HCT116 (cell line): ENCODE data around the gene EHF. TPM values are rescaled to one million over a fixed set of nuclear protein-coding genes. Genes with fewer than 3 reads are reported as not detected.

ENCODE experiments used
- ATAC-seq: fragments of 200-7000 bp; cut with Tn5 transposase; 2 replicates; pipeline ENCODE4 v1.9.1; 2020; ENCODE audit warnings: mild to moderate bottlenecking, moderate library complexity
- BruUV-seq: library from RNA; stranded (reverse); fragments of 400-500 nt; replicated peaks from 2 replicates; lab custom pipeline; 2021; lab: Mats Ljungman, UMichigan
- CTCF ChIA-PET: fragments of 300-600 bp; sonication (Branson Sonifier 250); formaldehyde crosslinking; loops from one replicate; lab custom pipeline; 2021; ENCODE audit warnings: antibody characterized with exemption; lab: Charles Lee
- POLR2A ChIA-PET: fragments of 300-600, 350-600 bp; sonication (Branson Sonifier 250); formaldehyde crosslinking; loops from one replicate; lab custom pipeline; 2021; ENCODE audit warnings: antibody characterized with exemption; lab: Charles Lee
- RAD21 ChIA-PET, 2 experiments: fragments of 300-600 bp; sonication (Branson Sonifier 250); formaldehyde crosslinking; loops; one replicate each; lab custom pipeline; 2023; ENCODE audit warnings: low total read pairs in 2 of 2; ENCODE audit not compliant: uncharacterized antibody in 2 of 2, unreplicated experiment in 2 of 2, low non-redundant PET in 1 of 2; lab: Charles Lee
- DNase-seq: peaks from one replicate; pipeline ENCODE4 v3.0.0-alpha.2; 2010; ENCODE audit warnings: low read depth, low spot score
- H2AFZ ChIP-seq: fragments of 200-600 bp; shearing (Covaris generic), sonication (generic); 2 replicates; pipeline ENCODE4 v1.6.1; 2017; ENCODE audit warnings: low read depth, mixed run types, mixed read lengths, antibody characterized with exemption, low read length; ENCODE audit not compliant: poor library complexity, severe bottlenecking
- H3K27ac ChIP-seq: 2 replicates; pipeline ENCODE4 v1.5.1; 2012; ENCODE audit warnings: low read depth, low read length
- H3K27me3 ChIP-seq: fragments of 200-600 bp; sonication (generic); 2 replicates; pipeline ENCODE4 v1.6.1; 2016; ENCODE audit warnings: mixed run types, low read length, mixed read lengths; ENCODE audit not compliant: insufficient read depth
- H3K36me3 ChIP-seq, 2 experiments: fragments of 200-500 bp in 1 of 2; fragments of 200-600 bp in 1 of 2; sonication (Bioruptor generic) in 1 of 2; sonication (generic) in 1 of 2; 2 replicates each; pipeline versions ENCODE4 v1.5.1 to v1.6.1; 2014 to 2016; ENCODE audit warnings: low read length in 2 of 2, inconsistent platforms in 1 of 2, mixed read lengths in 1 of 2, mixed run types in 1 of 2; ENCODE audit not compliant: insufficient read depth in 2 of 2, control insufficient read depth in 1 of 2
- H3K4me1 ChIP-seq, 2 experiments: fragments of 200-600 bp in 1 of 2; sonication (generic) in 1 of 2; 2 replicates each; pipeline versions ENCODE4 v1.5.1 to v1.6.1; 2012 to 2017; ENCODE audit warnings: low read length in 2 of 2, inconsistent platforms in 1 of 2, mild to moderate bottlenecking in 1 of 2, mixed read lengths in 1 of 2, mixed run types in 1 of 2, moderate library complexity in 1 of 2; ENCODE audit not compliant: insufficient read depth in 2 of 2, control insufficient read depth in 1 of 2
- H3K4me2 ChIP-seq: fragments of 200-600 bp; sonication (generic); 2 replicates; pipeline ENCODE4 v1.6.1; 2017; ENCODE audit warnings: mixed run types, low read length, mixed read lengths
- H3K4me3 ChIP-seq, 2 experiments: fragments of 200-600 bp in 1 of 2; sonication (generic) in 1 of 2; replicated peaks in 1 of 2; 2 replicates each; pipeline ENCODE4 v1.5.1; 2011 to 2016; ENCODE audit warnings: low read length in 2 of 2, control low read depth in 1 of 2, low read depth in 1 of 2, mild to moderate bottlenecking in 1 of 2, mixed read lengths in 1 of 2, mixed run types in 1 of 2
- H3K79me2 ChIP-seq: fragments of 200-600 bp; sonication (generic); 2 replicates; pipeline ENCODE4 v1.6.1; 2017; ENCODE audit warnings: mild to moderate bottlenecking, mixed run types, low read length, moderate library complexity, mixed read lengths; ENCODE audit not compliant: insufficient read depth
- H3K9ac ChIP-seq: fragments of 200-600 bp; sonication (generic); 2 replicates; pipeline ENCODE4 v1.6.1; 2016; ENCODE audit warnings: low read length, mixed read lengths
- H3K9me2 ChIP-seq: fragments of 200-600 bp; sonication (generic), shearing (Covaris generic); 2 replicates; pipeline ENCODE4 v1.6.1; 2017; ENCODE audit warnings: mixed run types, mild to moderate bottlenecking, moderate library complexity; ENCODE audit not compliant: insufficient read depth
- H3K9me3 ChIP-seq, 2 experiments: fragments of 200-500 bp in 1 of 2; fragments of 200-600 bp in 1 of 2; sonication (Bioruptor generic) in 1 of 2; sonication (generic) in 1 of 2; 2 replicates each; pipeline ENCODE4 v1.6.1; 2014 to 2017; ENCODE audit warnings: low read length in 2 of 2, mixed read lengths in 2 of 2, inconsistent platforms in 1 of 2, low read depth in 1 of 2, mild to moderate bottlenecking in 1 of 2, mixed run types in 1 of 2, moderate library complexity in 1 of 2; ENCODE audit not compliant: control insufficient read depth in 1 of 2, insufficient read depth in 1 of 2
- H4K20me1 ChIP-seq: fragments of 200-600 bp; sonication (generic), shearing (Covaris generic); 2 replicates; pipeline ENCODE4 v1.6.1; 2017; ENCODE audit warnings: mixed run types, mild to moderate bottlenecking, moderate library complexity; ENCODE audit not compliant: insufficient read depth
- CBX3 ChIP-seq: IDR thresholded peaks from 2 replicates; pipeline ENCODE4 v1.6.1; 2012; ENCODE audit warnings: low read depth
- CEBPB ChIP-seq: IDR thresholded peaks from 2 replicates; pipeline ENCODE4 v1.6.1; 2012; ENCODE audit warnings: low read depth
- EGR1 ChIP-seq: IDR thresholded peaks from 2 replicates; pipeline ENCODE4 v1.6.1; 2012; ENCODE audit warnings: low read depth
- ELF1 ChIP-seq: IDR thresholded peaks from 2 replicates; pipeline ENCODE4 v1.6.1; 2012; ENCODE audit warnings: low read depth, borderline replicate concordance
- EZH2 ChIP-seq: fragments of 200-600 bp; sonication (generic); IDR thresholded peaks from 2 replicates; pipeline ENCODE4 v1.6.1; 2017; ENCODE audit warnings: antibody characterized with exemption, mixed run types
- EZH2phosphoT487 ChIP-seq: fragments of 200-600 bp; IDR thresholded peaks from 2 replicates; pipeline ENCODE4 v1.6.1; 2018; ENCODE audit warnings: antibody characterized with exemption, borderline replicate concordance
- FOSL1 ChIP-seq: IDR thresholded peaks from 2 replicates; pipeline ENCODE4 v1.6.1; 2012; ENCODE audit warnings: low read depth
- JUND ChIP-seq: IDR thresholded peaks from 2 replicates; pipeline ENCODE4 v1.6.1; 2012
- POLR2A ChIP-seq: IDR thresholded peaks from 2 replicates; pipeline ENCODE4 v1.7.0; 2011; ENCODE audit warnings: borderline replicate concordance; ENCODE audit not compliant: insufficient read depth, insufficient read length; ENCODE audit errors: extremely low read depth
- RAD21 ChIP-seq: IDR thresholded peaks from 2 replicates; pipeline ENCODE4 v1.6.1; 2012; ENCODE audit warnings: low read depth, mild to moderate bottlenecking
- SIN3A ChIP-seq: IDR thresholded peaks from 2 replicates; pipeline ENCODE4 v1.6.1; 2012; ENCODE audit warnings: low read depth
- SP1 ChIP-seq: IDR thresholded peaks from 2 replicates; pipeline ENCODE4 v1.6.1; 2012; ENCODE audit warnings: low read depth
- SRF ChIP-seq: IDR thresholded peaks from 2 replicates; pipeline ENCODE4 v1.6.1; 2012; ENCODE audit warnings: low read depth
- TCF7L2 ChIP-seq: IDR thresholded peaks from 2 replicates; pipeline ENCODE4 v1.7.0; 2011; ENCODE audit warnings: borderline replicate concordance, inconsistent platforms; ENCODE audit not compliant: insufficient read depth, insufficient read length; ENCODE audit errors: extremely low read depth
- YY1 ChIP-seq: IDR thresholded peaks from 2 replicates; pipeline ENCODE4 v1.6.1; 2011; ENCODE audit warnings: low read length, low read depth, moderate library complexity, mild to moderate bottlenecking; ENCODE audit not compliant: insufficient replicate concordance; ENCODE audit errors: extremely low read depth
- intact Hi-C: fragments of 100-400 bp; cut with micrococcal nuclease; formaldehyde crosslinking; loops from 2 replicates; pipeline ENCODE4 v1.10.0; 2022
- total RNA-seq: library from RNA; stranded (reverse); gene quantifications from one replicate; pipeline ENCODE4 v1.2.1, GENCODE V29; 2021; ENCODE audit not compliant: unreplicated experiment
- TF ChIP-seq, protein P1 (sequence below), 3 experiments: fragments of 200-600 bp in 1 of 3; sonication (generic) in 1 of 3; IDR thresholded peaks in 2 of 3; conservative IDR thresholded peaks in 1 of 3; 2 replicates each; pipeline ENCODE4 v1.5.1; 2012 to 2017; ENCODE audit warnings: low read depth in 2 of 3, low read length in 2 of 3, antibody characterized with exemption in 1 of 3, borderline replicate concordance in 1 of 3, control low read depth in 1 of 3, mild to moderate bottlenecking in 1 of 3, mixed read lengths in 1 of 3, mixed run types in 1 of 3, moderate library complexity in 1 of 3; ENCODE audit not compliant: insufficient read depth in 1 of 3
- TF ChIP-seq, protein P2 (sequence below): IDR thresholded peaks from 2 replicates; pipeline ENCODE4 v1.6.1; 2011; ENCODE audit warnings: mild to moderate bottlenecking, low read length, moderate library complexity; ENCODE audit not compliant: insufficient replicate concordance; ENCODE audit errors: extremely low read depth
- TF ChIP-seq, protein P3 (sequence below): IDR thresholded peaks from 2 replicates; pipeline ENCODE4 v1.6.1; 2012
- TF ChIP-seq, protein P4 (sequence below): IDR thresholded peaks from 2 replicates; pipeline ENCODE4 v1.6.1; 2012; ENCODE audit warnings: low read depth

EHF gene
- total RNA-seq, 1 experiment from 2014 or later, result 51.5 TPM

DNA sequence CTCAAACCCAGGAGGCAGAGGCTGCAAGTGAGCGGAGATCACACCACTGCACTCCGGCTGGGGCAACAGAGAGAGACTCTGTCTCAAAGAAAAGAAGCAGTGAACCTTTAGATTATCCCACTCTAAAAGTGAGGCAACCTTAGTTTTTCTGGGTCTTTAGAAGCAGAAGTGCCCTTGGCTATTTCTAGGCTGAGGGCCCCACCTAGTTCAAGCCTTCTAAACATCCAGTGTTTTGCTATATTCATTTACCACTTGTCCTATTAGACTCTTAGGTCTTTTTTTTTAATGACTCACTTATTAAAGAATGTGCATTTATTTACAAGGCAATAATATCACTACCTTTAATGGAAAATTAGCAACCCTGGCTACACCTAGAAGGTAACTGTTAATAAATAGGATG lies 16.7 kb upstream of the EHF start:
- DNase-seq (no peak), ATAC-seq (no peak)
- H3K9ac ChIP-seq, result peak overlapping the region; percentile 13
- no peaks in the 10 kb centered on the region for H3K36me3 ChIP-seq
- BruUV-seq, result no TSS peak
- TF ChIP-seq RAD21 (no peak), ELF1 (no peak), EZH2 (no peak), EZH2phosphoT487 (no peak), JUND (no peak), TCF7L2 (no peak), YY1 (no peak), CEBPB (no peak), SP1 (no peak), SRF (no peak), CBX3 (no peak), EGR1 (no peak), FOSL1 (no peak), POLR2A (no peak), SIN3A (no peak)
- TF ChIP-seq, protein P1, sequence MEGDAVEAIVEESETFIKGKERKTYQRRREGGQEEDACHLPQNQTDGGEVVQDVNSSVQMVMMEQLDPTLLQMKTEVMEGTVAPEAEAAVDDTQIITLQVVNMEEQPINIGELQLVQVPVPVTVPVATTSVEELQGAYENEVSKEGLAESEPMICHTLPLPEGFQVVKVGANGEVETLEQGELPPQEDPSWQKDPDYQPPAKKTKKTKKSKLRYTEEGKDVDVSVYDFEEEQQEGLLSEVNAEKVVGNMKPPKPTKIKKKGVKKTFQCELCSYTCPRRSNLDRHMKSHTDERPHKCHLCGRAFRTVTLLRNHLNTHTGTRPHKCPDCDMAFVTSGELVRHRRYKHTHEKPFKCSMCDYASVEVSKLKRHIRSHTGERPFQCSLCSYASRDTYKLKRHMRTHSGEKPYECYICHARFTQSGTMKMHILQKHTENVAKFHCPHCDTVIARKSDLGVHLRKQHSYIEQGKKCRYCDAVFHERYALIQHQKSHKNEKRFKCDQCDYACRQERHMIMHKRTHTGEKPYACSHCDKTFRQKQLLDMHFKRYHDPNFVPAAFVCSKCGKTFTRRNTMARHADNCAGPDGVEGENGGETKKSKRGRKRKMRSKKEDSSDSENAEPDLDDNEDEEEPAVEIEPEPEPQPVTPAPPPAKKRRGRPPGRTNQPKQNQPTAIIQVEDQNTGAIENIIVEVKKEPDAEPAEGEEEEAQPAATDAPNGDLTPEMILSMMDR (IDR thresholded peaks at IDR 0.05 in 2 of 3, conservative IDR thresholded peaks at IDR 0.05 in 1 of 3; ENCODE audit: borderline replicate concordance in 1 of 3, insufficient read depth in 1 of 3, low read depth in 2 of 3, low read length in 2 of 3), result no peak
- TF ChIP-seq, protein P2, sequence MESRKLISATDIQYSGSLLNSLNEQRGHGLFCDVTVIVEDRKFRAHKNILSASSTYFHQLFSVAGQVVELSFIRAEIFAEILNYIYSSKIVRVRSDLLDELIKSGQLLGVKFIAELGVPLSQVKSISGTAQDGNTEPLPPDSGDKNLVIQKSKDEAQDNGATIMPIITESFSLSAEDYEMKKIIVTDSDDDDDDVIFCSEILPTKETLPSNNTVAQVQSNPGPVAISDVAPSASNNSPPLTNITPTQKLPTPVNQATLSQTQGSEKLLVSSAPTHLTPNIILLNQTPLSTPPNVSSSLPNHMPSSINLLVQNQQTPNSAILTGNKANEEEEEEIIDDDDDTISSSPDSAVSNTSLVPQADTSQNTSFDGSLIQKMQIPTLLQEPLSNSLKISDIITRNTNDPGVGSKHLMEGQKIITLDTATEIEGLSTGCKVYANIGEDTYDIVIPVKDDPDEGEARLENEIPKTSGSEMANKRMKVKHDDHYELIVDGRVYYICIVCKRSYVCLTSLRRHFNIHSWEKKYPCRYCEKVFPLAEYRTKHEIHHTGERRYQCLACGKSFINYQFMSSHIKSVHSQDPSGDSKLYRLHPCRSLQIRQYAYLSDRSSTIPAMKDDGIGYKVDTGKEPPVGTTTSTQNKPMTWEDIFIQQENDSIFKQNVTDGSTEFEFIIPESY, result no peak
- TF ChIP-seq, protein P3, sequence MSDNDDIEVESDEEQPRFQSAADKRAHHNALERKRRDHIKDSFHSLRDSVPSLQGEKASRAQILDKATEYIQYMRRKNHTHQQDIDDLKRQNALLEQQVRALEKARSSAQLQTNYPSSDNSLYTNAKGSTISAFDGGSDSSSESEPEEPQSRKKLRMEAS, result no peak
- TF ChIP-seq, protein P4, sequence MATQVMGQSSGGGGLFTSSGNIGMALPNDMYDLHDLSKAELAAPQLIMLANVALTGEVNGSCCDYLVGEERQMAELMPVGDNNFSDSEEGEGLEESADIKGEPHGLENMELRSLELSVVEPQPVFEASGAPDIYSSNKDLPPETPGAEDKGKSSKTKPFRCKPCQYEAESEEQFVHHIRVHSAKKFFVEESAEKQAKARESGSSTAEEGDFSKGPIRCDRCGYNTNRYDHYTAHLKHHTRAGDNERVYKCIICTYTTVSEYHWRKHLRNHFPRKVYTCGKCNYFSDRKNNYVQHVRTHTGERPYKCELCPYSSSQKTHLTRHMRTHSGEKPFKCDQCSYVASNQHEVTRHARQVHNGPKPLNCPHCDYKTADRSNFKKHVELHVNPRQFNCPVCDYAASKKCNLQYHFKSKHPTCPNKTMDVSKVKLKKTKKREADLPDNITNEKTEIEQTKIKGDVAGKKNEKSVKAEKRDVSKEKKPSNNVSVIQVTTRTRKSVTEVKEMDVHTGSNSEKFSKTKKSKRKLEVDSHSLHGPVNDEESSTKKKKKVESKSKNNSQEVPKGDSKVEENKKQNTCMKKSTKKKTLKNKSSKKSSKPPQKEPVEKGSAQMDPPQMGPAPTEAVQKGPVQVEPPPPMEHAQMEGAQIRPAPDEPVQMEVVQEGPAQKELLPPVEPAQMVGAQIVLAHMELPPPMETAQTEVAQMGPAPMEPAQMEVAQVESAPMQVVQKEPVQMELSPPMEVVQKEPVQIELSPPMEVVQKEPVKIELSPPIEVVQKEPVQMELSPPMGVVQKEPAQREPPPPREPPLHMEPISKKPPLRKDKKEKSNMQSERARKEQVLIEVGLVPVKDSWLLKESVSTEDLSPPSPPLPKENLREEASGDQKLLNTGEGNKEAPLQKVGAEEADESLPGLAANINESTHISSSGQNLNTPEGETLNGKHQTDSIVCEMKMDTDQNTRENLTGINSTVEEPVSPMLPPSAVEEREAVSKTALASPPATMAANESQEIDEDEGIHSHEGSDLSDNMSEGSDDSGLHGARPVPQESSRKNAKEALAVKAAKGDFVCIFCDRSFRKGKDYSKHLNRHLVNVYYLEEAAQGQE, result no peak
- intact Hi-C loops, result loop anchor here (5.0 kb wide), 1 partner anchor 83 kb away; no protein-coding TSS in a partner anchor
- H4K20me1 ChIP-seq, result no peaks in the 10 kb centered on the region
- no peaks in the 10 kb centered on the region for H3K9me2 ChIP-seq
- peak overlapping the region; percentile 49 for H3K4me2 ChIP-seq
- ChIA-PET RAD21 (no interaction called here), POLR2A (no interaction called here), CTCF (no interaction called here)
- no peaks in the 10 kb centered on the region for H3K27me3 ChIP-seq
- H3K79me2 ChIP-seq, result no peaks in the 10 kb centered on the region
- H3K9me3 ChIP-seq, result no peaks in the 10 kb centered on the region
- no peak overlapping the region for H3K27ac ChIP-seq
- peaks cover 55 to 86% of the 10 kb centered on the region in 2 experiments for H3K4me1 ChIP-seq
- peak overlapping the region; percentile 64 for H2AFZ ChIP-seq
- H3K4me3 ChIP-seq, result no peak overlapping the region
